Small intestine (tissue), 7 donors: ENCODE data around the gene PMEL. TPM values are rescaled to one million over a fixed set of nuclear protein-coding genes. Genes with fewer than 3 reads are reported as not detected.

Source experiments
- DNase-seq, 2 donors: peaks; one replicate each; pipeline versions ENCODE4 v3.0.0 to v3.0.0-alpha.2; 2013
- FAIRE-seq: peaks from 2 replicates; lab custom pipeline; 2012; peaks lifted over from hg19 to GRCh38; lab: Jason Lieb, UNC
- H3K27ac ChIP-seq, 3 donors: one replicate each; pipeline ENCODE4 v1.5.1; 2013; ENCODE audit warnings: low read length in 2 of 3, mild to moderate bottlenecking in 2 of 3, control low read depth in 1 of 3, inconsistent platforms in 1 of 3, low read depth in 1 of 3, moderate library complexity in 1 of 3
- H3K27me3 ChIP-seq, 3 donors: one replicate each; pipeline ENCODE4 v1.6.1; 2013; ENCODE audit warnings: low read length in 3 of 3, inconsistent platforms in 1 of 3; ENCODE audit not compliant: control insufficient read depth in 3 of 3, insufficient read depth in 3 of 3
- H3K36me3 ChIP-seq, 3 donors: one replicate each; pipeline ENCODE4 v1.6.1; 2013; ENCODE audit warnings: low read length in 3 of 3, inconsistent platforms in 1 of 3, low read depth in 1 of 3, mild to moderate bottlenecking in 1 of 3, moderate library complexity in 1 of 3; ENCODE audit not compliant: control insufficient read depth in 3 of 3, insufficient read depth in 2 of 3
- H3K4me1 ChIP-seq, 3 donors: one replicate each; pipeline ENCODE4 v1.6.1; 2013; ENCODE audit warnings: low read length in 2 of 3, inconsistent platforms in 1 of 3, low read depth in 1 of 3, mild to moderate bottlenecking in 1 of 3, moderate library complexity in 1 of 3; ENCODE audit not compliant: control insufficient read depth in 3 of 3, insufficient read depth in 2 of 3
- H3K4me3 ChIP-seq, 3 donors: one replicate each; pipeline ENCODE4 v1.5.1; 2013; ENCODE audit warnings: low read length in 3 of 3, control low read depth in 1 of 3, inconsistent platforms in 1 of 3, low read depth in 1 of 3, mild to moderate bottlenecking in 1 of 3, moderate library complexity in 1 of 3
- H3K9me3 ChIP-seq, 2 donors: one replicate each; pipeline ENCODE4 v1.6.1; 2013; ENCODE audit warnings: low read depth in 1 of 2, low read length in 1 of 2; ENCODE audit not compliant: control insufficient read depth in 2 of 2, insufficient read depth in 1 of 2
- WGBS, 3 donors: extraction: QIAGEN DNeasy Blood & Tissue Kit; methylation state at CpG; one replicate each; pipeline ENCODE4 v1.1.7; 2013; 5-methylcytosine and 5-hydroxymethylcytosine counted together
- polyA plus RNA-seq, 4 donors: library from polyadenylated mRNA; stranded (reverse) in 3 of 4; unstranded in 1 of 4; fragments of 200-250 nt in 3 of 4; fragments of 120-200 nt in 1 of 4; gene quantifications; one replicate each; pipeline versions ENCODE4 v1.2.1 to v1.2.3, GENCODE V29; 2013
- donor health status: healthy with polysubstance abuse.
- donor health status: control.
- donor health status: control.
- donor health status: Bipolar disorder and iron deficiency.
- donor health status: healthy.

PMEL gene
- polyA plus RNA-seq, 4 donors, result 1.8 to 6.3 (median 2.7) TPM

DNA sequence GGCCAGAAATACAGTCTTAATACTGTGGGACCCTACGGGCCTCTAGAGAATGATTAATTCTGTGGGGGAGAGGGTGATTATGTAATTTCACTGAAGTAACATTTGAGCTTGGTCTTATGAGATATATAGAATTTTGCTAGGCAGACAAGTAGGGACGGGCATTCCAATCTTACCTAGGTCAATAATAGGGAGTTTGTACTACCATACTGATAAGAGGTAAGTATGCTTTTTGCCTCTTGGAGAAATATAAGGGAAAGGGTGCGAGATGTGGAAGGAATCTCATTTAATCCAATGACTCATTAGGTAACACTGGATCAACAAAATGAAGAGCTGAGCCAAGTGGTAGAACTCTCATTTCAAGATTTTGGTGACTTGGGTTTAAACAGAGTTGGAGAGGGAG, 13.2 kb upstream of the PMEL start:
- H3K36me3 ChIP-seq, result peaks cover 4 to 38% (median 9%) of the 10 kb centered on the region in 3 donors
- H3K27ac ChIP-seq, result no peak overlapping the region
- H3K9me3 ChIP-seq, result no peaks in the 10 kb centered on the region
- H3K27me3 ChIP-seq, result no peaks in the 10 kb centered on the region
- 90 to 96% (median 93%) methylated on average over 3 of the region's 3 CpGs for WGBS, 3 donors
- FAIRE-seq, result no peak
- no peak overlapping the region for H3K4me3 ChIP-seq
- no peak for DNase-seq
- peaks cover 0 to 6% (median 0%) of the 10 kb centered on the region in 3 donors for H3K4me1 ChIP-seq

DNA sequence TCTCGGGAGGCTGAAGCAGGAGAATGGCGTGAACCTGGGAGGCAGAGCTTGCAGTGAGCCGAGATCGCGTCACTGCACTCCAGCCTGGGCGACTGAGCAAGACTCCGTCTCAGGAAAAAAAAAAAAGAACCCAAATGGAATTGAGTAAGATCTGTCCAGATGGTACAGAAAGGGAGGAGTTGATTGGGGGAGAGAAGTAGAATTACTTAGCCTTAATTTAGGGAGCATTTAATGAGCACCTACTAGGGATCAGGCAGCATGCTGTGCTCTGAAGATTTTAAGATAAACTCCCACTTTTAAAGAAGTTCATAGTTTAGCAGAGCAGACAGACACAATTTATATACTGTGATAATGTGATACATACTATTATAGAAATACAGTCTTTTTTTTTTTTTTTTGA, 12.6 kb upstream of the PMEL start:
- 94 to 98% (median 96%) methylated on average over 7 of the region's 7 CpGs for whole genome bisulfite sequencing, 3 donors
- Histone ChIP-seq H3K36me3 (peaks cover 4 to 32% (median 5%) of the 10 kb centered on the region in 3 donors), H3K27me3 (no peaks in the 10 kb centered on the region), H3K4me3 (no peak overlapping the region), H3K27ac (no peak overlapping the region), H3K9me3 (no peaks in the 10 kb centered on the region), H3K4me1 (peaks cover 0 to 6% (median 0%) of the 10 kb centered on the region in 3 donors)
- DNase-seq (no peak), FAIRE-seq (no peak)

DNA sequence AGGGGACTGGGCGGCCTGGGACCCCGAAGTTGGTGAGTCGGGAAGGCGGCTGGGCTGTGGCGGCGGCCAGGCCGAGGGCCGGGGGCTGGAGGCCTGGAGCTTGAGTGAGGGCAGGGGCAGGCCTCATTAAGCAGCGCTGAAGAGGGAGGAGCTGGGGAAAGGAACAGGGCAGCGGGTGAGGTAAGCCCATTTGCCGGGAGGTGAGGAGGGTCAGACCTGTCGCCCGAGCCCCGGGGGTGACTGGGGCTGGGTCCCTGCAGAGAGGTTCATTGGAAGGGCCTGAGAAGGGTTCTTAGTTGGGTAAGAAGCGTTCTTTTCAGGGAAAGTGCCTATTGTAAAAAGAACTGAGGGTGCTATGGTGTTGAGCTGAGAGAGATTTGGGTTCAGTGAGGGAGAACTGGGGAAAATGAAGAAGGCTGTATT, 8.5 kb upstream of the PMEL start:
- peak in 1 of 2 donors; percentile 70 for DNase-seq
- no peak for FAIRE-seq
- 0 to 1% (median 0%) methylated on average over 13 to 15 of the region's 15 CpGs for WGBS, 3 donors
- Histone ChIP-seq H3K27ac (peak overlapping the region; percentile 82 to 98 (median 95)), H3K9me3 (no peaks in the 10 kb centered on the region), H3K4me3 (peak overlapping the region; percentile 96 to 97 (median 97)), H3K27me3 (no peaks in the 10 kb centered on the region), H3K36me3 (peaks cover 0 to 24% (median 2%) of the 10 kb centered on the region in 3 donors), H3K4me1 (peaks cover 0 to 18% (median 0%) of the 10 kb centered on the region in 3 donors)

DNA sequence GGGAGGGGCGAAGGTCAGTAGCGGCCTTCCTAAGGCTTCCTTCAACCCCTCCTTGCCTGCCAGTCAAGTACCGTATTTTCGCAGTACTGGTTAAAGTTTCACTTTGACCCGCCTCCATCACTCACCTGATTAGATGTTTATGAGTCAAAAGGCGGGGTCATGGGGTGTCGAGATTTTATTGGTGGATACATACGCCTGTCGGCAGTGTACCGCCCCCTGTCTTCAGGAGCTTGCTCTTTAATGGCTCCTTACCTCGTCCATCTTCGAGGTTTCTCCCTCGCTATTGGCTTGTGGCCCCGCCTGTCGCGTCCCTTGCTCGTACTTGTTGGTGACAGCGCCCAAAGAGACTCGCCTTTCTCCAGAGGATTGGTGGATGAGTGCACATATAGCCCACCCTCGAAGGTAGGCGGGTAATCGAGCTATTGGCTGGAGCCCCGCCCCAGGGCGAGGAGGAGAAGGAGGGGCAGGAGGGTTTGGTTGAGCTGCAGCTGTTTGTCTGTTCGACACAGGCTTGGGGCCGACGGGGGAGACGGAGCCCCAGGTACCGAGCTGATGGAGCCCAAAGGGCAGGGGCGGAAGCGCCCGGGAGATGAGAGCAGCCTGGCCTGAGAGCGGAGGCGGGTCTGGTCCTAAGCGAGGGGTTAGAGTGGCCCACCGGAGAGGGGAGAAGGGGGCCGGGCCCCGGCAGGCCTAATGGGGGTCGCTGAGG, 7.9 kb upstream of the PMEL start, which contains the start of gene RAB5B:
TSS of gene RAB5B (plus strand) at position 480 of the 709 bp plus-strand sequence. CDS start 12,883 bp downstream, outside the sequence.
- DNase-seq (peak; percentile 99 to 100), FAIRE-seq (peak; percentile 93)
- Histone ChIP-seq H3K9me3 (no peaks in the 10 kb centered on the region), H3K4me3 (peak within 1 kb of the TSS; percentile 96 to 97 (median 97)), H3K27me3 (no peaks in the 10 kb centered on the region), H3K36me3 (peaks cover 0 to 24% (median 0%) of the 10 kb centered on the region in 3 donors), H3K4me1 (peaks cover 0 to 18% (median 0%) of the 10 kb centered on the region in 3 donors), H3K27ac (peak within 1 kb of the TSS; percentile 94 to 98 (median 95))
- WGBS, 3 donors, result 0% methylated on average over 34 to 39 of the region's 39 CpGs

DNA sequence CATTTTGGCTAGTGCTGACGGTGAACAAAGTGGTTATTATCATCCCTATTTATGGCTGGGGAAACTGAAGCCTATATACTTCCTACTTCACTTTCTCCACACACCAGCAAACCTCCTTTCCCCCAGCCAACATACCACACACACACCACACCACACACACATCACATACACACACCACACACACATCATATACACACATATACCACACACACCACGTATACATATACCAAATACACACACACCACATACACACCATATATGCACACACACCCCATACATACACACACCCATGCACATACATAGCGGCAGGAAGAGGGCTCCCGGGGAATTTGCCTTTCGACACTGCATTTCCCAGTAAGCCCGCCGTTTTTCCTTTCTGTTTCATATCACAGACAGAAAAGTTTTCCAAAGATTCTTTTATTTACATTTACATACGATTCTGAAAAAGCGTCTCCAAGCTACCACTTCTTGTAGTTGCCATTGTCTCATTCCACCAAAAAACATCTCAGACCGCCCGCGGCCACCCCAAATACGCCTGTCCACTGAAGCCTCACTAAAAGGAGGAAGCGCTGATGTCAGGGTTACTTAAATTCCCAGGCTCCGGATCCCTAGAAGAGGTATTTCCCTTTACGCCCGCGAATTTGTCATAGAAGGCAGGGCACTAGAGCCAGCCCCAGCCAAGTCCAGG, 7.2 kb upstream of the PMEL start:
- Histone ChIP-seq H3K9me3 (no peaks in the 10 kb centered on the region), H3K4me1 (peaks cover 0 to 22% (median under 1%) of the 10 kb centered on the region in 3 donors), H3K27me3 (no peaks in the 10 kb centered on the region), H3K36me3 (peaks cover 0 to 22% (median 0%) of the 10 kb centered on the region in 3 donors), H3K4me3 (peak overlapping the region; percentile 28 to 66 (median 63)), H3K27ac (peak overlapping the region; percentile 87 to 94 (median 93))
- FAIRE-seq (no peak), DNase-seq (no peak)
- WGBS, 3 donors, result 0 to 1% (median 1%) methylated on average over 18 of the region's 18 CpGs

DNA sequence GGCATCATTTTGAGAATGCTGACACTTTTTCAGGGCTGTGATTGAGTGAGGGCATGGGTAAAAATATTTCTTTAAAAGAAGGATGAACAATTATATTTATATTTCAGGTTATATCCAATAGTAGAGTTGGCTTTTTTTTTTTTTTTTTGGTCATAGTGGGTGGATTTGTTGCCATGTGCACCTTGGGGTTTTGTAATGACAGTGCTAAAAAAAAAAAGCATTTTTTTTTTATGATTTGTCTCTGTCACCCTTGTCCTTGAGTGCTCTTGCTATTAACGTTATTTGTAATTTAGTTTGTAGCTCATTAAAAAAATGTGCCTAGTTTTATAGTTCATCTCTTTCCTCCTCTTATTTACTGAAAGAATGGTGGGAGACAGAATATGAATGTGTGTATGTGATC, 6.6 kb upstream of the PMEL start:
- Histone ChIP-seq H3K36me3 (peaks cover 0 to 20% (median 0%) of the 10 kb centered on the region in 3 donors), H3K4me1 (peaks cover 0 to 28% (median 6%) of the 10 kb centered on the region in 3 donors), H3K27ac (peak overlapping the region; percentile 87 to 94 (median 93)), H3K27me3 (no peaks in the 10 kb centered on the region), H3K4me3 (peak overlapping the region in 2 of 3 donors; percentile 63 to 66), H3K9me3 (no peaks in the 10 kb centered on the region)
- DNase-seq (no peak), FAIRE-seq (no peak)
- 10 to 36% (median 19%) methylated on average over 1 of the region's 1 CpG for WGBS, 3 donors

DNA sequence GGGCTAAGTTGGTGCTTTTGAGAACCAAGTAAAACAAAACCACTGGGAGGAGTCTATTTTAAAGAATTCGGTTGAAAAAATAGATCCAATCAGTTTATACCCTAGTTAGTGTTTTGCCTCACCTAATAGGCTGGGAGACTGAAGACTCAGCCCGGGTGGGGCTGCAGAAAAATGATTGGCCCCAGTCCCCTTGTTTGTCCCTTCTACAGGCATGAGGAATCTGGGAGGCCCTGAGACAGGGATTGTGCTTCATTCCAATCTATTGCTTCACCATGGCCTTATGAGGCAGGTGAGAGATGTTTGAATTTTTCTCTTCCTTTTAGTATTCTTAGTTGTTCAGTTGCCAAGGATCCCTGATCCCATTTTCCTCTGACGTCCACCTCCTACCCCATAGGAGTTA, 6.2 kb upstream of the PMEL start:
- peak in 1 of 2 donors; percentile 59 for DNase-seq
- WGBS, 3 donors, result 42 to 57% (median 43%) methylated on average over 3 of the region's 3 CpGs
- Histone ChIP-seq H3K27ac (peak overlapping the region; percentile 26 to 93 (median 60)), H3K27me3 (no peaks in the 10 kb centered on the region), H3K4me1 (peaks cover 0 to 31% (median 8%) of the 10 kb centered on the region in 3 donors), H3K4me3 (no peak overlapping the region), H3K36me3 (peaks cover 0 to 19% (median 0%) of the 10 kb centered on the region in 3 donors), H3K9me3 (no peaks in the 10 kb centered on the region)
- FAIRE-seq, result no peak

DNA sequence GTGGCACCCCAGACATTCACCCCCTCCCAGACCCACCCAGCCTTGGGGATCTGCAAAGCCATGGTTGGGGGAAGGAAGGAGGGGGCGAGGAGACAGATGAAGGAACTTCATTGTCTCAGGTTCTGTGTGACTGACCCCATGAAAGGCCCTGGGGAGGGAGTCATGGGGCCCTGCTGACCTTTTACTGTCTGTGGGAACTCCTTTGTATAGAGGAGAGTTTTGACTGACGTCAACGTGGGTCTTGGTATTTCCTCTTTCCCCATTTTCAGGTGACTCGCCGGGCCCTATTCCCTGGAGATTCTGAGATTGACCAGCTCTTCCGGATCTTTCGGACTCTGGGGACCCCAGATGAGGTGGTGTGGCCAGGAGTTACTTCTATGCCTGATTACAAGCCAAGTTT, 4.9 kb upstream of the PMEL start:
- no peak for FAIRE-seq
- WGBS, 3 donors, result 85 to 93% (median 90%) methylated on average over 7 of the region's 7 CpGs
- Histone ChIP-seq H3K4me1 (peaks cover 0 to 33% (median 8%) of the 10 kb centered on the region in 3 donors), H3K27me3 (no peaks in the 10 kb centered on the region), H3K4me3 (no peak overlapping the region), H3K27ac (no peak overlapping the region), H3K9me3 (no peaks in the 10 kb centered on the region), H3K36me3 (peaks cover 0 to 16% (median 0%) of the 10 kb centered on the region in 3 donors)
- DNase-seq, result no peak
